Upper lobe of left lung (tissue), 4 donors: ENCODE results near the gene SWT1.

Experiments
- EP300 ChIP-seq, 4 donors: sonication (generic); formaldehyde crosslinking; IDR thresholded peaks; one replicate each; pipeline ENCODE4 v1.5.1; 2017; ENCODE audit warnings: antibody characterized with exemption in 4 of 4, control low read depth in 2 of 4
- POLR2A ChIP-seq, 4 donors: fragments of 450-650 bp; IDR thresholded peaks; one replicate each; pipeline ENCODE4 v1.5.1; 2016 to 2017; ENCODE audit warnings: antibody characterized with exemption in 4 of 4, mild to moderate bottlenecking in 2 of 4
- POLR2AphosphoS5 ChIP-seq, 2 donors: sonication (generic); formaldehyde crosslinking; IDR thresholded peaks; one replicate each; pipeline ENCODE4 v1.5.1; 2017; ENCODE audit warnings: antibody characterized with exemption in 2 of 2
- TF ChIP-seq, protein P1 (sequence below), 6 experiments: fragments of 450-650 bp in 4 of 6; fragments of 200-600 bp in 2 of 6; sonication (generic) in 2 of 6; IDR thresholded peaks; one replicate each; pipeline ENCODE4 v1.5.1; 2016 to 2019; ENCODE audit warnings: antibody characterized with exemption in 6 of 6

GRCh38 chr1:185257950-185258208 lies 100.9 kb downstream of the SWT1 start:
- TF ChIP-seq, protein P1, sequence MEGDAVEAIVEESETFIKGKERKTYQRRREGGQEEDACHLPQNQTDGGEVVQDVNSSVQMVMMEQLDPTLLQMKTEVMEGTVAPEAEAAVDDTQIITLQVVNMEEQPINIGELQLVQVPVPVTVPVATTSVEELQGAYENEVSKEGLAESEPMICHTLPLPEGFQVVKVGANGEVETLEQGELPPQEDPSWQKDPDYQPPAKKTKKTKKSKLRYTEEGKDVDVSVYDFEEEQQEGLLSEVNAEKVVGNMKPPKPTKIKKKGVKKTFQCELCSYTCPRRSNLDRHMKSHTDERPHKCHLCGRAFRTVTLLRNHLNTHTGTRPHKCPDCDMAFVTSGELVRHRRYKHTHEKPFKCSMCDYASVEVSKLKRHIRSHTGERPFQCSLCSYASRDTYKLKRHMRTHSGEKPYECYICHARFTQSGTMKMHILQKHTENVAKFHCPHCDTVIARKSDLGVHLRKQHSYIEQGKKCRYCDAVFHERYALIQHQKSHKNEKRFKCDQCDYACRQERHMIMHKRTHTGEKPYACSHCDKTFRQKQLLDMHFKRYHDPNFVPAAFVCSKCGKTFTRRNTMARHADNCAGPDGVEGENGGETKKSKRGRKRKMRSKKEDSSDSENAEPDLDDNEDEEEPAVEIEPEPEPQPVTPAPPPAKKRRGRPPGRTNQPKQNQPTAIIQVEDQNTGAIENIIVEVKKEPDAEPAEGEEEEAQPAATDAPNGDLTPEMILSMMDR (IDR thresholded peaks at IDR 0.05): no peak
- no peak for TF ChIP-seq POLR2AphosphoS5 (IDR thresholded peaks at IDR 0.05)
- TF ChIP-seq POLR2A (IDR thresholded peaks at IDR 0.05): no peak
- TF ChIP-seq EP300 (IDR thresholded peaks at IDR 0.05): no peak
